IMR-90 (cell line): ENCODE results near the gene ATP10B. TPM values are rescaled to one million over a fixed set of nuclear protein-coding genes. Genes with fewer than 3 reads are reported as not detected.

Experiments
- ATAC-seq: fragments of 200-7000 bp; cut with Tn5 transposase; 2 replicates; pipeline ENCODE4 v1.9.1; 2020; ENCODE audit warnings: low read depth, mild to moderate bottlenecking, moderate library complexity
- BruUV-seq: library from RNA; stranded (reverse); fragments of 400-500 nt; replicated peaks from 2 replicates; lab custom pipeline; 2021; lab: Mats Ljungman, UMichigan
- CTCF ChIA-PET: fragments of 300-600 bp; formaldehyde crosslinking; extraction: SDS; loops from one replicate; lab custom pipeline; 2021; ENCODE audit warnings: antibody characterized with exemption; lab: Yijun Ruan, JAX
- POLR2A ChIA-PET: fragments of 300-600 bp; sonication (Branson Sonifier 250); formaldehyde crosslinking; loops from one replicate; lab custom pipeline; 2022; ENCODE audit warnings: antibody characterized with exemption; ENCODE audit not compliant: unreplicated experiment; lab: Charles Lee
- DNase-seq: peaks from one replicate; pipeline ENCODE4 v3.0.0; 2013
- H2AFZ ChIP-seq: replicated peaks from 2 replicates; pipeline ENCODE3; 2013; ENCODE audit warnings: low read length, mild to moderate bottlenecking; ENCODE audit not compliant: poor library complexity
- H2AK5ac ChIP-seq: 2 replicates; pipeline ENCODE4 v1.6.1; 2013; ENCODE audit warnings: low read depth, low read length, inconsistent platforms
- H2AK9ac ChIP-seq: replicated peaks from 2 replicates; pipeline ENCODE3; 2013; ENCODE audit warnings: mild to moderate bottlenecking, low read depth, low read length, moderate library complexity; ENCODE audit not compliant: poor library complexity
- H2BK120ac ChIP-seq: 2 replicates; pipeline ENCODE4 v1.6.1; 2013; ENCODE audit warnings: low read depth, low read length, inconsistent platforms
- H2BK15ac ChIP-seq: 3 replicates; pipeline ENCODE4 v1.6.1; 2013; ENCODE audit warnings: low read depth, low read length, inconsistent platforms
- H2BK20ac ChIP-seq: 2 replicates; pipeline ENCODE4 v1.6.1; 2013; ENCODE audit warnings: low read depth, mild to moderate bottlenecking, inconsistent platforms, low read length, moderate library complexity
- H2BK5ac ChIP-seq: 2 replicates; pipeline ENCODE4 v1.6.1; 2013; ENCODE audit warnings: mild to moderate bottlenecking, low read depth, low read length, inconsistent platforms; ENCODE audit not compliant: poor library complexity, severe bottlenecking
- H3K14ac ChIP-seq: replicated peaks from 2 replicates; pipeline ENCODE4 v1.6.1; 2013; ENCODE audit warnings: low read depth, low read length, inconsistent platforms
- H3K18ac ChIP-seq: 2 replicates; pipeline ENCODE4 v1.6.1; 2013; ENCODE audit warnings: low read depth, low read length, control low read depth
- H3K23ac ChIP-seq: 2 replicates; pipeline ENCODE4 v1.6.1; 2013; ENCODE audit warnings: low read depth, low read length, inconsistent platforms
- H3K27ac ChIP-seq: 2 replicates; pipeline ENCODE4 v1.5.1; 2013; ENCODE audit warnings: mild to moderate bottlenecking, control low read depth, low read length; ENCODE audit not compliant: insufficient read depth
- H3K27me3 ChIP-seq: 2 replicates; pipeline ENCODE4 v1.6.1; 2013; ENCODE audit warnings: low read length; ENCODE audit not compliant: control insufficient read depth, insufficient read depth
- H3K36me3 ChIP-seq: 2 replicates; pipeline ENCODE4 v1.6.1; 2013; ENCODE audit warnings: low read length, mixed read lengths; ENCODE audit not compliant: control insufficient read depth, insufficient read depth
- H3K4ac ChIP-seq: 2 replicates; pipeline ENCODE4 v1.6.1; 2013; ENCODE audit warnings: low read depth, low read length, inconsistent platforms
- H3K4me1 ChIP-seq: 2 replicates; pipeline ENCODE4 v1.6.1; 2013; ENCODE audit warnings: low read length, mixed read lengths; ENCODE audit not compliant: control insufficient read depth, insufficient read depth
- H3K4me2 ChIP-seq: 2 replicates; pipeline ENCODE4 v1.6.1; 2013; ENCODE audit warnings: low read depth, mild to moderate bottlenecking, control low read depth, low read length, moderate library complexity
- H3K4me3 ChIP-seq: 2 replicates; pipeline ENCODE4 v1.5.1; 2013; ENCODE audit warnings: low read depth, mild to moderate bottlenecking, control low read depth, low read length, moderate library complexity; ENCODE audit not compliant: insufficient read depth
- H3K56ac ChIP-seq: 2 replicates; pipeline ENCODE4 v1.6.1; 2013; ENCODE audit warnings: low read length, inconsistent platforms; ENCODE audit not compliant: insufficient read depth; ENCODE audit errors: extremely low read depth
- H3K79me1 ChIP-seq, 2 experiments: 2 replicates each; pipeline ENCODE4 v1.6.1; 2013; ENCODE audit warnings: low read length in 2 of 2, inconsistent platforms in 1 of 2, low read depth in 1 of 2
- H3K9ac ChIP-seq: 2 replicates; pipeline ENCODE4 v1.6.1; 2013; ENCODE audit warnings: low read depth, low read length, control low read depth
- H3K9me1 ChIP-seq: 2 replicates; pipeline ENCODE4 v1.6.1; 2013; ENCODE audit warnings: low read length, inconsistent platforms; ENCODE audit not compliant: insufficient read depth
- H3K9me3 ChIP-seq: 2 replicates; pipeline ENCODE4 v1.6.1; 2013; ENCODE audit warnings: low read length; ENCODE audit not compliant: control insufficient read depth, insufficient read depth
- H4K20me1 ChIP-seq: 2 replicates; pipeline ENCODE4 v1.6.1; 2013; ENCODE audit warnings: low read length, inconsistent platforms; ENCODE audit not compliant: insufficient read depth
- H4K5ac ChIP-seq: 2 replicates; pipeline ENCODE4 v1.6.1; 2013; ENCODE audit warnings: mild to moderate bottlenecking, low read depth, low read length, control low read depth
- H4K8ac ChIP-seq, 2 experiments: 2 replicates each; pipeline ENCODE4 v1.6.1; 2013; ENCODE audit warnings: low read depth in 2 of 2, low read length in 2 of 2, control low read depth in 1 of 2, inconsistent platforms in 1 of 2
- H4K91ac ChIP-seq: 2 replicates; pipeline ENCODE4 v1.6.1; 2013; ENCODE audit warnings: low read depth, low read length, inconsistent platforms; ENCODE audit not compliant: insufficient read depth
- MAZ ChIP-seq: IDR thresholded peaks from 2 replicates; pipeline ENCODE4 v1.6.1; 2012; ENCODE audit warnings: low read depth, mild to moderate bottlenecking, low read length, improper control_type of control experiment, moderate library complexity, borderline replicate concordance
- MXI1 ChIP-seq: IDR thresholded peaks from 2 replicates; pipeline ENCODE4 v1.6.1; 2012; ENCODE audit warnings: low read depth, mild to moderate bottlenecking, low read length, moderate library complexity, borderline replicate concordance
- POLR2A ChIP-seq: IDR thresholded peaks from 2 replicates; pipeline ENCODE4 v1.6.1; 2012; ENCODE audit warnings: mild to moderate bottlenecking, low read depth, low read length
- RAD21 ChIP-seq: IDR thresholded peaks from 2 replicates; pipeline ENCODE4 v1.6.1; 2012; ENCODE audit warnings: low read length, improper control_type of control experiment
- WGBS, 2 experiments: methylation state at CpG; one replicate each; pipeline versions ENCODE4 v1.1.5 to v1.1.7; 2013; ENCODE audit warnings: missing lambda C conversion rate in 2 of 2; ENCODE audit not compliant: insufficient read length in 1 of 2; ENCODE audit errors: extremely low coverage in 2 of 2; 5-methylcytosine and 5-hydroxymethylcytosine counted together
- dilution Hi-C: fragments of 300-500 bp; cut with HindIII; formaldehyde crosslinking; loops from one replicate; pipeline ENCODE4 v1.14.3; 2018; ENCODE audit warnings: low sequenced_read_pairs; ENCODE audit not compliant: unreplicated experiment
- in situ Hi-C: fragments of 300-500 bp; cut with MboI; formaldehyde crosslinking; loops from 3 replicates; pipeline ENCODE4 v1.14.3; 2019; ENCODE audit warnings: low sequenced_read_pairs, inconsistent platforms, mixed read lengths
- intact Hi-C: fragments of 100-400 bp; cut with micrococcal nuclease; formaldehyde crosslinking; loops from 2 replicates; pipeline ENCODE4 v1.10.0; 2022
- polyA plus RNA-seq, 3 experiments: library from polyadenylated mRNA; depleted of rRNA; stranded (reverse); fragments of >200 nt; gene quantifications; 2 replicates each; pipeline ENCODE4 v1.2.3, GENCODE V29; 2012; ENCODE audit warnings: low replicate concordance in 1 of 3
- total RNA-seq: library from RNA; depleted of rRNA; stranded (reverse); fragments of >200 nt; gene quantifications from 2 replicates; pipeline ENCODE4 v1.2.3, GENCODE V29; 2012

ATP10B gene
- total and polyA plus RNA-seq, 2 of the 4 experiments (the other 2 are of a cell fraction): not detected

- H4K8ac ChIP-seq: no peak overlapping the region
- H4K91ac ChIP-seq: no peak overlapping the region
- H3K27me3 ChIP-seq: no peaks in the 10 kb centered on the region
- H3K14ac ChIP-seq: no peak overlapping the region
- ChIA-PET POLR2A (no interaction called here), CTCF (no interaction called here)
- H4K20me1 ChIP-seq: no peaks in the 10 kb centered on the region
- in situ Hi-C loops (no loop called here), intact Hi-C loops (no loop called here), dilution Hi-C loops (no loop called here)
- no TSS peak for BruUV-seq
- no peak overlapping the region for H3K23ac ChIP-seq
- no peak overlapping the region for H4K5ac ChIP-seq
- ATAC-seq (no peak), DNase-seq (no peak)
- no peak overlapping the region for H3K56ac ChIP-seq
- H3K9ac ChIP-seq: no peak overlapping the region
- WGBS, 2 experiments: 89% methylated on average over 3 of the region's 10 CpGs; no CpG with 5 or more reads in 1 of the 2 experiments
- no peak overlapping the region for H2AK5ac ChIP-seq
- H3K27ac ChIP-seq: no peak overlapping the region
- no peaks in the 10 kb centered on the region for H3K36me3 ChIP-seq
- no peak overlapping the region for H2AFZ ChIP-seq
- no peaks in the 10 kb centered on the region for H3K4me1 ChIP-seq
- H2BK15ac ChIP-seq: no peak overlapping the region
- no peak for TF ChIP-seq MAZ
- no peak for TF ChIP-seq POLR2A
- no peak for TF ChIP-seq RAD21
- TF ChIP-seq MXI1: no peak
- no peak overlapping the region for H3K4me3 ChIP-seq
- no peak overlapping the region for H2BK120ac ChIP-seq
- H3K79me1 ChIP-seq: no peaks in the 10 kb centered on the region
- H3K18ac ChIP-seq: no peak overlapping the region
- no peak overlapping the region for H3K4ac ChIP-seq
- H2BK5ac ChIP-seq: no peak overlapping the region
- peaks cover 15% of the 10 kb centered on the region for H3K9me3 ChIP-seq
- no peaks in the 10 kb centered on the region for H3K9me1 ChIP-seq
- no peak overlapping the region for H3K4me2 ChIP-seq
- no peak overlapping the region for H2AK9ac ChIP-seq
- H2BK20ac ChIP-seq: no peak overlapping the region
These were observed 78.2 kb downstream of the ATP10B start for GRCh38 chr5:160773646-160774410.
